ENCODE measurements around the gene NAPB. TPM values are rescaled to one million over a fixed set of nuclear protein-coding genes. Genes with fewer than 3 reads are reported as not detected.

NAPB gene
- polyA plus RNA-seq, 1 donor from 2014 or later = 133 TPM

DNA sequence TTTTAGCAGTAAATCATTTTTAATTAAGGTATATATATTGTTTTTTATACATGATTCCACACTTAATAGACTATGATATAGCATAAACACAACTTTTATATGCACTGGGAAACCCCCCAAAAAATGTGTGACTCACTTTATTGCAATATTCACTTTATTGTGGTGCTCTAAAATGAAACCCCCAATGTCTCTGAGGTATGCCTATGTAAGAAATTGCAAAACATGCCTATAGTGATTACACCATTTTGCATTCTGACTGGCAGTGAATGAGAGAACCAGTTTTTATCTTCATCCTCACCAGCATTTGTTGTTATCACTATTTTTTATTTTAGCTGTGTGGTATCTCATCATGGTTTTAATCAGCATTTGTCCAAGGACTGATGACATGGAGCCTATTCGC, 39.9 kb upstream of the NAPB start (continued):
- no peak for TF ChIP-seq EP300 (conservative IDR thresholded peaks at IDR 0.05; ENCODE audit: poor library complexity, severe bottlenecking)
- no peak for TF ChIP-seq TAF1 (IDR thresholded peaks at IDR 0.05; ENCODE audit: low read depth)

DNA sequence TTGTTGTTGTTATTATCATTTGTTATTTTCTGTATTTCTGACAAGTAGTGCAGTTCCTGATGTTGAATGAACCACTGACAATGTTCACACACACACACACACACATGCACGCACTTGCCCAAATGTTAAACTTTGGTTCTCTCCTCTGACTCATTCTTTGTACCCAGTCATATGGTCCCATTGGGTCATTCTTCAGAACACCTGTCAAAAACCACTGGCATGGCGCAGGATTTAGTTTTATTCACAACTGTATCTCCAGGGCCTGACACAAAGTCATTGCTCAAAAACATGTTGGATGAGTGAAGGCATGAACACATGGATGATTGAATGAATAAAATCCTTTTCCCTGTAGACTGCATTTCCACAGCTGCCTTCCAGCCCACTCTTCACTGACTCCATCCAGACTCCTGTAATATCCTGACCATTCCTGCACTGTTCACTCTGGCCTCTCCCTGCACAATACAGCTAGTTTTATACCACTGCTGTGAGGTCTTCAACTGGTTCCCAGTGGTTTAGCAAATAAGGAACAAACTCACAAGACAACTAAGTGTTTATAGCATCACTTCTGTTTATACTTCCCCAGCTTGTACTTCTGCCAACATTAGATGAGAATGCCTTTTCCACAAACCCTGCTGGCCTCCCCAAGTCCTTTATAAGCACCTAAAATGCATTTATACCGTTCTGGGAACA, 38.3 kb upstream of the NAPB start:
- H3K4me2 ChIP-seq (ENCODE audit: low read length) = no peak overlapping the region
- no peaks in the 10 kb centered on the region for H3K9me3 ChIP-seq (ENCODE audit: low read length)
- no peak overlapping the region for H3K9ac ChIP-seq (ENCODE audit: low read length)
- no peak overlapping the region for H3K27ac ChIP-seq (ENCODE audit: low read length)
- H3K79me2 ChIP-seq (replicated peaks; ENCODE audit: insufficient read depth, low read length) = no peaks in the 10 kb centered on the region
- H3K4me3 ChIP-seq (ENCODE audit: low read length) = no peak overlapping the region
- TF ChIP-seq SMC3 (conservative IDR thresholded peaks at IDR 0.05; ENCODE audit: poor library complexity) (no peak), TAF1 (IDR thresholded peaks at IDR 0.05; ENCODE audit: low read depth) (no peak), RAD21 (conservative IDR thresholded peaks at IDR 0.05) (no peak), EZH2 (IDR thresholded peaks at IDR 0.05; ENCODE audit: borderline replicate concordance, insufficient read depth, low read length, poor library complexity, severe bottlenecking) (no peak)
- no peaks in the 10 kb centered on the region for H3F3A ChIP-seq (ENCODE audit: insufficient read depth, low read length, poor library complexity, severe bottlenecking)
- no peaks in the 10 kb centered on the region for H3K27me3 ChIP-seq (ENCODE audit: insufficient read depth, low read depth, low read length)
- no peak overlapping the region for H2AFZ ChIP-seq (ENCODE audit: low read depth, low read length)
- H4K20me1 ChIP-seq (ENCODE audit: insufficient read depth) = no peaks in the 10 kb centered on the region
- H3K9me2 ChIP-seq (ENCODE audit: insufficient read depth, low read length) = no peaks in the 10 kb centered on the region
- H3K36me3 ChIP-seq (ENCODE audit: insufficient read depth, low read length) = no peaks in the 10 kb centered on the region

- Histone ChIP-seq H3K36me3 (ENCODE audit: insufficient read depth, low read length) (no peaks in the 10 kb centered on the region), H4K20me1 (ENCODE audit: insufficient read depth) (no peaks in the 10 kb centered on the region), H3K9me2 (ENCODE audit: insufficient read depth, low read length) (no peaks in the 10 kb centered on the region), H3K79me2 (replicated peaks; ENCODE audit: insufficient read depth, low read length) (no peaks in the 10 kb centered on the region), H3K27me3 (ENCODE audit: insufficient read depth, low read depth, low read length) (no peaks in the 10 kb centered on the region), H2AFZ (ENCODE audit: low read depth, low read length) (no peak overlapping the region), H3K4me3 (ENCODE audit: low read length) (no peak overlapping the region), H3K27ac (ENCODE audit: low read length) (no peak overlapping the region), H3K4me2 (ENCODE audit: low read length) (no peak overlapping the region), H3F3A (ENCODE audit: insufficient read depth, low read length, poor library complexity, severe bottlenecking) (no peaks in the 10 kb centered on the region), H3K9ac (ENCODE audit: low read length) (no peak overlapping the region), H3K9me3 (ENCODE audit: low read length) (no peaks in the 10 kb centered on the region)
- TF ChIP-seq POLR2AphosphoS5 (IDR thresholded peaks at IDR 0.05) = no peak
- TF ChIP-seq SMC3 (conservative IDR thresholded peaks at IDR 0.05; ENCODE audit: poor library complexity) = no peak
- TF ChIP-seq EP300 (conservative IDR thresholded peaks at IDR 0.05; ENCODE audit: poor library complexity, severe bottlenecking) = no peak
- no peak for TF ChIP-seq MXI1 (conservative IDR thresholded peaks at IDR 0.05; ENCODE audit: poor library complexity, severe bottlenecking)
- TF ChIP-seq RAD21 (conservative IDR thresholded peaks at IDR 0.05) = no peak
- TF ChIP-seq TAF1 (IDR thresholded peaks at IDR 0.05; ENCODE audit: low read depth) = no peak
- TF ChIP-seq, protein P1, sequence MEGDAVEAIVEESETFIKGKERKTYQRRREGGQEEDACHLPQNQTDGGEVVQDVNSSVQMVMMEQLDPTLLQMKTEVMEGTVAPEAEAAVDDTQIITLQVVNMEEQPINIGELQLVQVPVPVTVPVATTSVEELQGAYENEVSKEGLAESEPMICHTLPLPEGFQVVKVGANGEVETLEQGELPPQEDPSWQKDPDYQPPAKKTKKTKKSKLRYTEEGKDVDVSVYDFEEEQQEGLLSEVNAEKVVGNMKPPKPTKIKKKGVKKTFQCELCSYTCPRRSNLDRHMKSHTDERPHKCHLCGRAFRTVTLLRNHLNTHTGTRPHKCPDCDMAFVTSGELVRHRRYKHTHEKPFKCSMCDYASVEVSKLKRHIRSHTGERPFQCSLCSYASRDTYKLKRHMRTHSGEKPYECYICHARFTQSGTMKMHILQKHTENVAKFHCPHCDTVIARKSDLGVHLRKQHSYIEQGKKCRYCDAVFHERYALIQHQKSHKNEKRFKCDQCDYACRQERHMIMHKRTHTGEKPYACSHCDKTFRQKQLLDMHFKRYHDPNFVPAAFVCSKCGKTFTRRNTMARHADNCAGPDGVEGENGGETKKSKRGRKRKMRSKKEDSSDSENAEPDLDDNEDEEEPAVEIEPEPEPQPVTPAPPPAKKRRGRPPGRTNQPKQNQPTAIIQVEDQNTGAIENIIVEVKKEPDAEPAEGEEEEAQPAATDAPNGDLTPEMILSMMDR (IDR thresholded peaks at IDR 0.05; ENCODE audit: poor library complexity, severe bottlenecking) = no peak
- TF ChIP-seq, protein P2, sequence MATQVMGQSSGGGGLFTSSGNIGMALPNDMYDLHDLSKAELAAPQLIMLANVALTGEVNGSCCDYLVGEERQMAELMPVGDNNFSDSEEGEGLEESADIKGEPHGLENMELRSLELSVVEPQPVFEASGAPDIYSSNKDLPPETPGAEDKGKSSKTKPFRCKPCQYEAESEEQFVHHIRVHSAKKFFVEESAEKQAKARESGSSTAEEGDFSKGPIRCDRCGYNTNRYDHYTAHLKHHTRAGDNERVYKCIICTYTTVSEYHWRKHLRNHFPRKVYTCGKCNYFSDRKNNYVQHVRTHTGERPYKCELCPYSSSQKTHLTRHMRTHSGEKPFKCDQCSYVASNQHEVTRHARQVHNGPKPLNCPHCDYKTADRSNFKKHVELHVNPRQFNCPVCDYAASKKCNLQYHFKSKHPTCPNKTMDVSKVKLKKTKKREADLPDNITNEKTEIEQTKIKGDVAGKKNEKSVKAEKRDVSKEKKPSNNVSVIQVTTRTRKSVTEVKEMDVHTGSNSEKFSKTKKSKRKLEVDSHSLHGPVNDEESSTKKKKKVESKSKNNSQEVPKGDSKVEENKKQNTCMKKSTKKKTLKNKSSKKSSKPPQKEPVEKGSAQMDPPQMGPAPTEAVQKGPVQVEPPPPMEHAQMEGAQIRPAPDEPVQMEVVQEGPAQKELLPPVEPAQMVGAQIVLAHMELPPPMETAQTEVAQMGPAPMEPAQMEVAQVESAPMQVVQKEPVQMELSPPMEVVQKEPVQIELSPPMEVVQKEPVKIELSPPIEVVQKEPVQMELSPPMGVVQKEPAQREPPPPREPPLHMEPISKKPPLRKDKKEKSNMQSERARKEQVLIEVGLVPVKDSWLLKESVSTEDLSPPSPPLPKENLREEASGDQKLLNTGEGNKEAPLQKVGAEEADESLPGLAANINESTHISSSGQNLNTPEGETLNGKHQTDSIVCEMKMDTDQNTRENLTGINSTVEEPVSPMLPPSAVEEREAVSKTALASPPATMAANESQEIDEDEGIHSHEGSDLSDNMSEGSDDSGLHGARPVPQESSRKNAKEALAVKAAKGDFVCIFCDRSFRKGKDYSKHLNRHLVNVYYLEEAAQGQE (IDR thresholded peaks at IDR 0.05; ENCODE audit: borderline replicate concordance) = no peak
- TF ChIP-seq EZH2 (IDR thresholded peaks at IDR 0.05; ENCODE audit: borderline replicate concordance, insufficient read depth, low read length, poor library complexity, severe bottlenecking) = no peak
Measured at GRCh38 chr20:23456873-23457272, 35.6 kb upstream of the NAPB start.

Measured in neural cell (in vitro differentiated cells).